Stimulated activated CD8-positive, alpha-beta memory T cell treated with anti-CD3 and anti-CD28 coated beads, Interleukin-7, amount 100 ng/mL, for 4 hours (primary cell): Measurements from ENCODE around the gene ENPP6.
"Not testable (repeated sequence)": the region's sequence is repeated elsewhere in the genome, so short reads cannot be mapped to it uniquely, and the experiment has no call there.

ENCODE experiments used
- DNase-seq, 2 donors: peaks; one replicate each; pipeline ENCODE4 v3.0.0-alpha.2; 2020; ENCODE audit warnings: low read depth in 2 of 2

Gene ENPP6

DNA sequence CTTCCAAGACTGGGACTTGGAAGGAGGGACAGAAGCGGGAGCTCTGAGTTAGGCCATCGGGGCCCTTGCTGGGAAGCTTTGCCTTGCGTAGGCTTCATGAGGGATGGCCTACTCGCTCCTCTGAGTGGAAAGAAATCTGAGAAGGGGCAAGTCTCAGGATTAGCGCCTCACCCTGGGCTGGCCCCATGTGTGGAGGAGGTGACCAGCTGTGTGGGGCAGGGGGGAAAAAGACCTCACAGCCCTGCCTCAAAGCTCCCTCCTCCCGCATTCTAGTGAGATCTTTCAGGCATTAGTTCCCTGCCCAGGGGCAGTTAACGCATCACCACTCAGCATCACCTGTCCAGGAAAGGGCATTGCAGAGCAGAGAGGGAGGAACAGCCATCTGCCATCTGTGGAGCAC is 156.1 kb downstream of the ENPP6 start:
- DNase-seq, result no peak

- DNase-seq, result no peak
Observed at GRCh38 chr4:184059099-184059498, 158.6 kb downstream of the ENPP6 start.

- DNase-seq, result no peak
Observed at GRCh38 chr4:184058026-184058425, 159.6 kb downstream of the ENPP6 start.

- DNase-seq, result no peak
Observed at GRCh38 chr4:184056877-184057276, 160.8 kb downstream of the ENPP6 start.

GRCh38 chr4:184053434-184053833 is 164.2 kb downstream of the ENPP6 start:
- no peak for DNase-seq

DNA sequence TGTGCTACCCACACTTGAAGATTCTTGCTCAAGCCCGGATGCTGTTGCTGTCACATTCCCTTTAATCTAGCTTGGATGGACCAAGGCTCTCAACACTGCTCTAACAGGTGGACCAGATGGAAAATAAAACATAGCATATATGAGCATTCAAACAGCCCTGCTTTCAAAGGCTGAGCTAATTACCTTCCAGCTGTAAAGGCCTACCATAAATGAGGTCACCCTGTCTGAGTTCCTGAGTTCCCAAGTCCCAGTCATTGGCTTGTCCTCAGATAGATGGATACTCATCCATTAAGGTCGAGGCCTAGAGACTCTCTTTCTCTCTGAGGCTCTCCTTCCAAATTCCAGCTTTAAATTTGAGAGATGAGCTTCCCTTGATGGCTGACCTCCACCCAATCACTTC is 165.1 kb downstream of the ENPP6 start:
- no peak for DNase-seq

GRCh38 chr4:184051262-184051661 is 166.4 kb downstream of the ENPP6 start:
- not testable (repeated sequence) for DNase-seq

GRCh38 chr4:184046148-184046547 is 171.5 kb downstream of the ENPP6 start:
- DNase-seq, result no peak

GRCh38 chr4:184041156-184041555 is 176.5 kb downstream of the ENPP6 start:
- no peak for DNase-seq

DNA sequence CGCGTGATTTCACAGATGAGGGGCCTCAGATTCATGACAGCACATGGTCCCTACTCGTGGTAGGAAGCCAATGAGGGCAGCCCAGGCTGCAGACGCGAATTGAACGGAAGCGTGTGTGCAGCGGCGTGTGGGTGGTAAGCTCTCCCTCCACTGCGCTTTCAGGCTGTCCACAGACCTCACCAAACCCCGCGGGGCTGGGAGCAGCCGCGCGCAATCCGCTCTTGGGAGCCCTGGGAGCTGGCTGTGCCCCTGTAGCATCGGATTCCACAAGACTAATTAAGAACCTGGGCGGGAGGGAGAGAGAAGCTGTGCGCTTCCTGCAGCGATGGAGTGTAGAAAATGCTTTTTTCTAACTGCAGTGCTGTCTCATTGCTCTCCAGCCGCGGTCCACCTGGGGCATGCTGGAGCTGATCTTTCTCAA is 177.7 kb downstream of the ENPP6 start:
- peak in 1 of 2 donors; percentile 1 for DNase-seq
